K562 (cell line): ENCODE results near the gene YOD1. TPM values are rescaled to one million over a fixed set of nuclear protein-coding genes. Genes with fewer than 3 reads are reported as not detected.

ENCODE experiments used
- ATAC-seq: fragments of 200-7000 bp; cut with Tn5 transposase; 3 replicates; pipeline ENCODE4 v1.9.1; 2020; ENCODE audit warnings: moderate library complexity
- BruUV-seq: library from RNA; stranded (reverse); fragments of 400-500 nt; replicated peaks from 2 replicates; lab custom pipeline; 2021; lab: Mats Ljungman, UMichigan
- CTCF ChIA-PET: fragments of 300-600 bp; formaldehyde crosslinking; extraction: SDS; loops from one replicate; lab custom pipeline; 2021; ENCODE audit warnings: low intra/inter-chr PET ratio; lab: Yijun Ruan, JAX
- POLR2A ChIA-PET: fragments of 300-600, 350-650 bp; sonication (Branson Sonifier 250); formaldehyde crosslinking; extraction: SDS; loops from one replicate; lab custom pipeline; 2021; ENCODE audit warnings: antibody characterized with exemption, inconsistent platforms; lab: Yijun Ruan, JAX
- DNase-seq, 4 experiments: peaks; one replicate each; pipeline versions ENCODE4 v3.0.0 to v3.0.0-alpha.2; 2011 to 2018; ENCODE audit warnings: low spot score in 3 of 4, mixed read lengths in 3 of 4; ENCODE audit errors: extremely low read depth in 1 of 4
- FAIRE-seq: peaks from 2 replicates; lab custom pipeline; 2011; peaks lifted over from hg19 to GRCh38; lab: Jason Lieb, UNC
- H2AFZ ChIP-seq: 2 replicates; pipeline ENCODE4 v1.6.0; 2011; ENCODE audit warnings: low read depth, low read length, control low read depth, inconsistent platforms
- H3K27ac ChIP-seq: fragments of 200-600 bp; 3 replicates; pipeline ENCODE4 v1.8.0; 2011; ENCODE audit warnings: low read depth, mild to moderate bottlenecking, control low read depth, inconsistent platforms, low read length, moderate library complexity, mixed read lengths; ENCODE audit errors: extremely low read depth
- H3K27me3 ChIP-seq, 2 experiments: fragments of 300-600 bp in 1 of 2; 2 replicates in 1 of 2; 3 replicates in 1 of 2; pipeline versions ENCODE4 v1.6.0 to v1.8.0; 2011; ENCODE audit warnings: inconsistent platforms in 2 of 2, low read length in 2 of 2, mild to moderate bottlenecking in 1 of 2, mixed read lengths in 1 of 2, moderate library complexity in 1 of 2; ENCODE audit not compliant: control insufficient read depth in 2 of 2, insufficient read depth in 2 of 2
- H3K36me3 ChIP-seq: fragments of 300-600 bp; 3 replicates; pipeline ENCODE4 v1.8.0; 2011; ENCODE audit warnings: mild to moderate bottlenecking, low read length, inconsistent platforms; ENCODE audit not compliant: control insufficient read depth, insufficient read depth
- H3K4me1 ChIP-seq, 2 experiments: fragments of 200-600 bp in 1 of 2; replicated peaks in 1 of 2; 2 replicates in 1 of 2; 3 replicates in 1 of 2; pipeline versions ENCODE4 v1.5.1 to v1.8.0; 2011; ENCODE audit warnings: inconsistent platforms in 2 of 2, low read length in 2 of 2, mild to moderate bottlenecking in 1 of 2, mixed read lengths in 1 of 2, moderate library complexity in 1 of 2; ENCODE audit not compliant: control insufficient read depth in 2 of 2, insufficient read depth in 2 of 2
- H3K4me2 ChIP-seq: 2 replicates; pipeline ENCODE4 v1.6.1; 2011; ENCODE audit warnings: low read length, control low read depth, inconsistent platforms, mixed read lengths; ENCODE audit not compliant: insufficient read depth
- H3K4me3 ChIP-seq: fragments of 200-600 bp; sonication (generic), shearing (Covaris generic); 2 replicates; pipeline ENCODE4 v1.5.1; 2016; ENCODE audit warnings: control low read depth, inconsistent platforms
- H3K79me2 ChIP-seq: fragments of 200-600 bp; 3 replicates; pipeline ENCODE4 v1.8.0; 2011; ENCODE audit warnings: low read length, inconsistent platforms; ENCODE audit not compliant: control insufficient read depth, insufficient read depth
- H3K9ac ChIP-seq, 2 experiments: 2 replicates each; pipeline versions ENCODE4 v1.6.0 to v1.6.1; 2011; ENCODE audit warnings: low read depth in 2 of 2, low read length in 2 of 2, control low read depth in 1 of 2, inconsistent platforms in 1 of 2, mild to moderate bottlenecking in 1 of 2, mixed read lengths in 1 of 2; ENCODE audit not compliant: insufficient read depth in 1 of 2
- H3K9me1 ChIP-seq: one replicate; pipeline ENCODE4 v1.6.0; 2011; ENCODE audit warnings: inconsistent platforms, mild to moderate bottlenecking, low read length, moderate library complexity; ENCODE audit not compliant: control insufficient read depth, insufficient read depth
- H3K9me3 ChIP-seq: replicated peaks from 2 replicates; pipeline ENCODE4 v1.5.1; 2011; ENCODE audit warnings: low read depth, low read length, inconsistent platforms; ENCODE audit not compliant: control insufficient read depth, insufficient read depth
- H4K20me1 ChIP-seq: replicated peaks from 2 replicates; pipeline ENCODE4 v1.6.1; 2011; ENCODE audit warnings: low read length, inconsistent platforms, mixed read lengths; ENCODE audit not compliant: control insufficient read depth, insufficient read depth
- ATF1 ChIP-seq, 2 experiments: fragments of 450-650 bp in 1 of 2; IDR thresholded peaks; 2 replicates each; pipeline ENCODE4 v1.6.1; 2016; ENCODE audit warnings: missing compliant biosample characterization in 1 of 2, missing genetic modification characterization in 1 of 2
- BCL6 ChIP-seq: fragments of 250-450 bp; sonication (Bioruptor Pico); IDR thresholded peaks from 2 replicates; pipeline ENCODE4 v1.4.0; 2020
- ZFP30 ChIP-seq: fragments of 250-450 bp; sonication (Bioruptor Pico); IDR thresholded peaks from 2 replicates; pipeline ENCODE4 v1.8.0; 2022; ENCODE audit warnings: moderate library complexity, mild to moderate bottlenecking, inconsistent platforms, borderline replicate concordance
- ZNF408 ChIP-seq: fragments of 250-450 bp; sonication (Bioruptor Pico); IDR thresholded peaks from 2 replicates; pipeline ENCODE4 v1.4.0; 2020; ENCODE audit warnings: low read depth, mild to moderate bottlenecking, moderate library complexity
- ZNF444 ChIP-seq: fragments of 250-450 bp; sonication (Bioruptor Pico); IDR thresholded peaks from 2 replicates; pipeline ENCODE4 v1.4.0; 2020; ENCODE audit warnings: mild to moderate bottlenecking, moderate library complexity
- WGBS: fragments of 100-300 bp; shearing (Covaris generic); methylation state at CpG from one replicate; pipeline ENCODE4 v1.1.6; 2016; ENCODE audit warnings: low coverage, mixed read lengths; ENCODE audit not compliant: insufficient coverage; ENCODE audit errors: missing lambda C conversion rate; 5-methylcytosine and 5-hydroxymethylcytosine counted together
- in situ Hi-C: fragments of 300-500 bp; cut with MboI; formaldehyde crosslinking; loops from 4 replicates; pipeline ENCODE4 v1.15.0; 2018; ENCODE audit warnings: inconsistent platforms, mixed read lengths
- intact Hi-C: fragments of 100-400 bp; cut with micrococcal nuclease; formaldehyde crosslinking; loops from 2 replicates; pipeline ENCODE4 v1.14.2; 2022
- polyA plus RNA-seq, 8 experiments: library from polyadenylated mRNA; depleted of rRNA in 4 of 8; stranded (reverse) in 5 of 8; unstranded in 3 of 8; fragments of >200 nt; fragmentation: Nextera tagmentation in 2 of 8; fragmentation: Illumina TruSeq in 1 of 8; extraction: Ambion mirVana in 2 of 8; extraction: Trizol in 1 of 8; gene quantifications; 2 replicates each; pipeline versions ENCODE4 v1.2.1 to v1.2.3, GENCODE V29; 2011 to 2014; ENCODE audit warnings: inconsistent platforms in 1 of 8, missing spikeins in 1 of 8
- total RNA-seq, 7 experiments: library from RNA; depleted of rRNA in 6 of 7; stranded (reverse); fragments of >200 nt in 6 of 7; fragmentation: Illumina TruSeq in 2 of 7; extraction: Trizol in 2 of 7; gene quantifications; 2 replicates each; pipeline versions ENCODE4 v1.2.1 to v1.2.3, GENCODE V29; 2011 to 2021; ENCODE audit warnings: low replicate concordance in 1 of 7

Gene YOD1
- total and polyA plus RNA-seq, 9 of the 15 experiments (the other 6 are each of a cell fraction or from before 2014, with no cell fraction given) = 18.2 to 78.1 (median 46.9) TPM

- 39% methylated on average over 1 of the region's 1 CpG for WGBS
- H3K4me2 ChIP-seq = no peak overlapping the region
- no peaks in the 10 kb centered on the region for H4K20me1 ChIP-seq
- DNase-seq = no peak
- no peak for FAIRE-seq
- H2AFZ ChIP-seq = no peak overlapping the region; the same call in 1 of the 2 replicates
- no peak overlapping the region for H3K27ac ChIP-seq
- H3K27me3 ChIP-seq = no peaks in the 10 kb centered on the region
- POLR2A ChIA-PET = interaction anchor here (8.6 kb wide), 1 partner anchor 18 kb away, joined by 97 read pairs; the partner anchor contains the start of gene YOD1
- no peak overlapping the region for H3K9ac ChIP-seq
- no peak for TF ChIP-seq ZNF408 (CRISPR knock-in tag)
- TF ChIP-seq ZFP30 (CRISPR knock-in tag) = no peak
- TF ChIP-seq ATF1 (CRISPR knock-in tag; IDR thresholded peaks at IDR 0.05) = no peak
- TF ChIP-seq ATF1 (tag; IDR thresholded peaks at IDR 0.05) = no peak
- no peak for TF ChIP-seq BCL6 (CRISPR knock-in tag)
- TF ChIP-seq ZNF444 (CRISPR knock-in tag) = 0 out of 2 replicates have a peak, but pooled peaks have one; percentile 31
- CTCF ChIA-PET = no interaction called here
- H3K36me3 ChIP-seq = peaks cover 1% of the 10 kb centered on the region; the same call in 1 of the 3 replicates
- intact Hi-C loops (no loop called here), in situ Hi-C loops (no loop called here)
- peaks cover 16% of the 10 kb centered on the region; the same call in 2 of the 3 replicates for H3K79me2 ChIP-seq
- peaks cover 28 to 85% of the 10 kb centered on the region in 2 experiments for H3K4me1 ChIP-seq
- H3K9me1 ChIP-seq = peaks cover under 1% of the 10 kb centered on the region
- H3K4me3 ChIP-seq = no peak overlapping the region
- ATAC-seq = no peak
- no TSS peak for BruUV-seq
- H3K9me3 ChIP-seq = no peaks in the 10 kb centered on the region
Measured at GRCh38 chr1:207027921-207028320, 23.1 kb downstream of the YOD1 start.
